Fibroblast of mammary gland (primary cell): ENCODE data around the gene BICDL2.

Source experiments
- DNase-seq: peaks from one replicate; pipeline ENCODE4 v3.0.0-alpha.2; 2010; ENCODE audit warnings: low read depth
- H3K4me3 ChIP-seq: 2 replicates; pipeline ENCODE4 v1.5.1; 2011; ENCODE audit warnings: low read depth, mild to moderate bottlenecking, low read length, moderate library complexity; ENCODE audit not compliant: control insufficient read depth
- TF ChIP-seq, protein P1 (sequence below): conservative IDR thresholded peaks from 2 replicates; pipeline ENCODE4 v1.5.1; 2011; ENCODE audit warnings: low read depth, low read length, inconsistent platforms; ENCODE audit not compliant: control insufficient read depth, insufficient read depth

The BICDL2 gene

DNA sequence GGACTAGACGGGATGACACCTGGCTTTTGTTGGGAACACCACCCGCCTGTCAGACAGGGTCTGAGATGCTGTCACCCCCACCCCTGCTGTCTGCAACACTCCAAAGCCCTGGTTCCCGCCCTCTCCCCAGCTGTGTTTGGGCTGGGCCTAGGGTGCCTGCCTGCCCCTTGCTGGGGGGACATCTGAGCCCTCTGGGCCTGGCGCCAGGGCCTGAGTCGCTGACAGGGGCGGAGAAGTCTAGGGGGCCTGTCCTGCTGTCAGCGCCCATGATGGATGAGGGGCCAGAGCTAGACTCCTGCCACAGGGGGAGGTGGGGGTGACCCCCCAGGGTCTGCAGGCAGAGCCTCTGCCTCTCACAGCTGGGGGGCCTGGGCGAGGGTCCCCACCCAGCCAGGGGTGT, 48.9 kb downstream of the BICDL2 start:
- H3K4me3 ChIP-seq: no peak overlapping the region
- DNase-seq: no peak
- TF ChIP-seq, protein P1, sequence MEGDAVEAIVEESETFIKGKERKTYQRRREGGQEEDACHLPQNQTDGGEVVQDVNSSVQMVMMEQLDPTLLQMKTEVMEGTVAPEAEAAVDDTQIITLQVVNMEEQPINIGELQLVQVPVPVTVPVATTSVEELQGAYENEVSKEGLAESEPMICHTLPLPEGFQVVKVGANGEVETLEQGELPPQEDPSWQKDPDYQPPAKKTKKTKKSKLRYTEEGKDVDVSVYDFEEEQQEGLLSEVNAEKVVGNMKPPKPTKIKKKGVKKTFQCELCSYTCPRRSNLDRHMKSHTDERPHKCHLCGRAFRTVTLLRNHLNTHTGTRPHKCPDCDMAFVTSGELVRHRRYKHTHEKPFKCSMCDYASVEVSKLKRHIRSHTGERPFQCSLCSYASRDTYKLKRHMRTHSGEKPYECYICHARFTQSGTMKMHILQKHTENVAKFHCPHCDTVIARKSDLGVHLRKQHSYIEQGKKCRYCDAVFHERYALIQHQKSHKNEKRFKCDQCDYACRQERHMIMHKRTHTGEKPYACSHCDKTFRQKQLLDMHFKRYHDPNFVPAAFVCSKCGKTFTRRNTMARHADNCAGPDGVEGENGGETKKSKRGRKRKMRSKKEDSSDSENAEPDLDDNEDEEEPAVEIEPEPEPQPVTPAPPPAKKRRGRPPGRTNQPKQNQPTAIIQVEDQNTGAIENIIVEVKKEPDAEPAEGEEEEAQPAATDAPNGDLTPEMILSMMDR: no peak

DNA sequence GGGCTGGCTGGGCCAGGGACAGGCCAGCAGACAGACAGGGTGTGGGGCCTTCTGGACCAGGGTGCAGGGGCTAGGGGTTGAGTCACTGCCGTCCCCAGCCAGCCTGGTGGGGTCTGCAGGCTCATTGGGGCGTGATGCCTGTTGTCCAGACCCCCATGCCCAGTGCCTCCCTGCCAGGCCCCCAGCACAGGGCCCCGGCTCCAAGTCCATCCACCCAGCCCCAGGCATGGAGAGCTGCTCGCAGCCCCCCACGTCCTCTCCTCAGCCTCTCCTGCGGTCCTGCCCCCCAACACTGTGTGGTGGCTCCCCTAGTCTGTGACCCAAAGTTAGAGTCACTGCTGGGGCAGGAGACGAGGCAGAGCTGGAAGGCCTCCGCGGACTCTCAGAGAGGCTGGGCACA, 49.5 kb downstream of the BICDL2 start:
- H3K4me3 ChIP-seq: no peak overlapping the region
- no peak for DNase-seq
- TF ChIP-seq, protein P1: no peak

DNA sequence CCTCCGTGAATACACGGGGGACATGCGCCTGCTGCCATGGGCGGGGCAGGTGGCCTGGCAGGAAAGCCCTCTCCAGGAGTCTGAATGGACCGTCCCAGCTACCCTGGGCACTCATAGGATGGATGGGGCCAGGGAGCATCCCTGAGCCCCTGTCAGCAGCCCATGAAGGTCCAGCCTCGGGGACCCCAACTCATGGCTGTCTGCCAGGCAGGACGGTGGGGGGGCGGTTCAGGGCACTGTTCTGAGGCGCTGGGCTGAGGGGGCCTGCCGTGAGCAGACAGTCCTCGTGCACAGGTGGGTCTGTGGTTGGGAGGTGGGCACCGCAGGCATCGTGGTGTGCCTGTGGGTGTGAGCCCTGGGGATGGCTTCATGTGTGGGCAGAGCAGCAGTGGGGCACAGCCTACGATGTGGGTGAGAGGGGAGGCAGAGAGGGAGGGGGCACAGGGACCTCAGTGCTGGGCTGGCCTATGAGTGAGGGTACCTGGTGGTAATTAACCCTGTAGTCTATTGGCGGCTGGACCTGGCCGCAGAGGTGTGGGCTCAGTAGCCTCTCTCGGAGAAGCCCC, 50.0 kb downstream of the BICDL2 start:
- no peak for DNase-seq
- no peak overlapping the region for H3K4me3 ChIP-seq
- TF ChIP-seq, protein P1: no peak

DNA sequence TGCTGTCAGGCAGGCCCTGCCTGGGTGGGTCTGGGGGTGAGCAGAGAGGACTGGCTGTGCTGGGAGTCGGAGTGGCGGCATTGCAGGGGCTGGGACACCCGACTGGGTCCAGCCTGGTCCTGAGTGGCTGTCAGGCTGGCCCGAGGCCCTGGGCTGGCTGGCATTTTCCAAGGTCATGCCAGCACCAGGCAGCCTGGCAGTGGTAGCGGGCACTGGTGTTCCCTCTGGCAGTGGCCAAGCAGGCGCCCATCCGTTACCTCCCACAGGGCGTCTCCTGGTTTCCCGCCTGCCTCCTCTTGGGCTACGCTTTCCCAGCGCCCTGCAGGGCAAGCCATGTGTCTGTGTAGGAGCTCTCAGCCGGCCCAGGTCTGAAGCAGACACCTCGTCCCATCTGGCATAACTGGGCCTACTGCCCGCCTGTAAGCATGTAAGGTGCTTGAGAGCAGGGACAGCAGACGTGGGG, 50.8 kb downstream of the BICDL2 start:
- DNase-seq: no peak
- TF ChIP-seq, protein P1: no peak
- no peak overlapping the region for H3K4me3 ChIP-seq

DNA sequence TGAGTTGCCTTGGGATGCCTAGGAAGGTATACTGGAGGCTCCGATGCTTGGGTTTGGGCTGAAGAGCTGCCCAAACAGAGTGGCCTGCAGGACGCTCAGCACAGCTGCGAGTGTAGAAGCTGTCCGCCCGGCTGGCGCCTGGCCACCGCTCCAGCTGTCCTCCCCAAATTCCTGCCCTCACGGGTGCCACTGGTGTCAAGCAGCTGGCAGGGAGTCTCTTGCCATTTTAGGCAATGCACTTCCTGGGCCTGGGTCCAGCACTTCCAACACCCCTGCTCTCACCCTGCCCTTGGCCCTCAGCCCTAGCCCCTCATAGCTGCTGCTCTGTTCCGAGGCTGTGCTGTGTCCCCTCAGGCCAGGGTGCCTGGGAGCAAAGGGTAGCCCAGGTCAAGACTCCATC, 51.3 kb downstream of the BICDL2 start:
- no peak overlapping the region for H3K4me3 ChIP-seq
- no peak for DNase-seq
- TF ChIP-seq, protein P1: no peak

DNA sequence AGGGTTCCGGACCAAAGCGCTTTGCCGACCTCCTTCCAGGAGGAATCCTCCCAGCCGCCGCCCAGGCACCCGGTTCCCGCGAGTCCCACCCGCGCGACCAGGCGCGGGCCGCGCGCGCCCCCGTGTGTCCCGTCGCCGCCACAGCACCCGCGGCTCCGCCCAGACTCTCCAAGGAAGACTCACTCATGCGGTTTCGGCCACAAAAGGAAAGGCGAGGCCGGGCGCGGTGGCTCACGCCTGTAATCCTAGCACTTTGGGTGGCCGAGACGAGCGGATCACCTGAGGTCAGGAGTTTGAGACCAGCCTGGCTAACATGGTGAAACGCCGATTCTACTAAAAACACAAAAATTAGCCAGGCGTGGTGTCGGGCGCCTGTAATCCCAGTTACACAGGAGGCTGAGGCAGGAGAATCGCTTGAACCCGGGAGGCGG, 53.0 kb downstream of the BICDL2 start:
- peak; percentile 75 for DNase-seq
- TF ChIP-seq, protein P1: peak; percentile 28
- H3K4me3 ChIP-seq: peak overlapping the region; percentile 29

DNA sequence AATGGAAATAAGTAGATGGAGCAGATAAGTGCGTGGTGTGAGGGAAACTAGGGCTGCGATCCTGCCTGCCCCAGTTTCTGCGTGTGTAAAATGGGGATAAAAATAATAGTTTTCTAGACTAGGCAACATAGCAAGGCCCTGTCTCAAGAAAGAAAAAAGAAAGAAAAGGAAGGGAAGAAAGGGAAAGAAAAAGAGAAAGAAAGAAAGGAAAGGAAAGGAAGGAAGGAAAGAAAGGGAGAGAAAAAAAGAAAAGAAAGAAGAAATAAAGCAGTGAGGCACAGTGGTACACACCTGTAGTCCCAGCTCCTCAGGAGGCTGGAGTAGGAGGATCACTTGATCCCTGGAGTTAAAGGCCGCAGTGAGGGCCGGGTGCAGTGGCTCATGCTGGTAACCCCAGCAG, 54.3 kb downstream of the BICDL2 start:
- DNase-seq: no peak

More for the DNA sequence above, 54.3 kb downstream of the BICDL2 start:
- TF ChIP-seq, protein P1: no peak
- H3K4me3 ChIP-seq: no peak overlapping the region
